LNCaP clone FGC (cell line): ENCODE data around the gene ST6GALNAC3.

ENCODE experiments used
- DNase-seq: peaks from one replicate; pipeline ENCODE4 v3.0.0-alpha.2; 2011; ENCODE audit warnings: low read depth
- H3K4me3 ChIP-seq: 2 replicates; pipeline ENCODE4 v1.5.1; 2011; ENCODE audit warnings: mild to moderate bottlenecking, low read depth, low read length, control low read depth
- CTCF ChIP-seq: IDR thresholded peaks from 2 replicates; pipeline ENCODE4 v1.5.1; 2012; ENCODE audit warnings: mild to moderate bottlenecking; ENCODE audit not compliant: control insufficient read depth, insufficient read depth; ENCODE audit errors: extremely low read depth

The ST6GALNAC3 gene

DNA sequence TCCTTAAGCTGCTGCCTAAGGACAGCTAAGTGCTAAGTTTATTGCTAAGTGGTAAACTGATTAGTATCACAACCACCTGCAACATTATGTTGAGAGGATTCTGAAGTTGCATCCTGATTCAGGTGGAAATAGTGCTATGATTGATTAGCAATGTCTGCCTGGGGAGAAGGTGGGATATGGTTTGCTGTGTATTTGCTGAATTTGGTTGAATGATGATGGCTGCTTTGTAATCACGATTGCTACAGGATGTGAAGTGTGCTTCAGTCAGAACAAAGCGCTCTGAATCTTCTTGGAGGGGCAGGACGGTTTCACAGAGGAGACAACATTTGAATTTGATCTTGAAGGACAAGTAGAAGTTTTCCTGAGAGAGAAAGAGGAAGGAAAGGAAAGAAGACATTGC lies 226.0 kb downstream of the ST6GALNAC3 start:
- DNase-seq: no peak
- TF ChIP-seq CTCF: no peak
- H3K4me3 ChIP-seq: no peak overlapping the region

GRCh38 chr1:76302711-76303339 lies 228.3 kb downstream of the ST6GALNAC3 start:
- H3K4me3 ChIP-seq: no peak overlapping the region
- DNase-seq: no peak
- no peak for TF ChIP-seq CTCF

DNA sequence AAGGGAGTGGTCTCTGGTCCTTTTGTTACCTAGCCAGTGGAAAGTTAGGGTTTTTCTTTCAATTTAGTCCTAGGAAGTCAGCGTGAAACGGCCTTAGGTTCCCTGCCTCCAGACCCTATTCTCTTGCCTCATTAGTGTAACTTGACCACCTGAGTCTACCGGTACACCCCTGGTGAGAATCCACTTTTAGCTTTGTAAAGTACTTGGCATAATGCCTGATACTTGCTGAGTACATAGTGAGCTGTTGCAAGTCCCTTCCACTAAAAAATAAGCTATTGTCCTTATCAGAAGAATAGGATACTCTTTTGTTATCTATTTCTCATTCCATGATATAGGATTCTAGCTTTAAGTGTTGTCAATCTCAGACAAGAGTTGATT lies 228.8 kb downstream of the ST6GALNAC3 start:
- no peak for TF ChIP-seq CTCF
- DNase-seq: no peak
- H3K4me3 ChIP-seq: no peak overlapping the region

DNA sequence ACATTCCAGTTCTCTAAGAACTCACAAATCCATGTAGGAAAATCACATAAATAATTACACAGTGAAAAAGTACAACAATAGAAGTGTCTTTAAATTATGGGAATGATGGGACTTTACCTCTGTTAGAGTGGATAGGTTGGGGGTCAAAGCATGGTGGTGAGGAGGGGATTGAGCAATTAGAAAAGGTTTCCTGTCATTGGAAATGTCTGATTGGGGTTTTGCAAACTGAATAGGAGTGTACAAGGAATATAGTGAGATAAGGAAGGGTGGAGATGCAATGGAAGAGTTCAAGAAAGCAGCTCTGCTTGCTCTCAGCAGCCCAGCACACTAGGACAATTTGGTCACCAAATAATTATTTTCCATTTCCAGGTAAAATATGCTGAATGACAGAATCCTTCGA lies 238.8 kb downstream of the ST6GALNAC3 start:
- no peak for TF ChIP-seq CTCF
- DNase-seq: no peak
- no peak overlapping the region for H3K4me3 ChIP-seq

- H3K4me3 ChIP-seq: no peak overlapping the region
- no peak for DNase-seq
- no peak for TF ChIP-seq CTCF
Measured at GRCh38 chr1:76314730-76315129, 240.2 kb downstream of the ST6GALNAC3 start.

- no peak overlapping the region for H3K4me3 ChIP-seq
- TF ChIP-seq CTCF: no peak
- no peak for DNase-seq
Measured at GRCh38 chr1:76317299-76317900, 242.9 kb downstream of the ST6GALNAC3 start.

GRCh38 chr1:76330991-76331603 lies 256.6 kb downstream of the ST6GALNAC3 start:
- DNase-seq: peak; percentile 56
- no peak overlapping the region for H3K4me3 ChIP-seq
- TF ChIP-seq CTCF: peak; percentile 90
